Neural progenitor cell (in vitro differentiated cells): ENCODE results near the gene TMEM139. TPM values are rescaled to one million over a fixed set of nuclear protein-coding genes. Genes with fewer than 3 reads are reported as not detected.

Source experiments
- DNase-seq: peaks from one replicate; pipeline ENCODE4 v3.0.0-alpha.2; 2016; ENCODE audit warnings: low spot score
- H2AFZ ChIP-seq: fragments of 200-600 bp; sonication (generic); replicated peaks from 2 replicates; pipeline ENCODE4 v1.6.1; 2016; ENCODE audit warnings: antibody characterized with exemption
- H3F3A ChIP-seq: fragments of 200-600 bp; sonication (generic); 2 replicates; pipeline ENCODE4 v1.6.1; 2016; ENCODE audit warnings: antibody characterized with exemption, low read depth
- H3K27ac ChIP-seq: fragments of 200-600 bp; sonication (generic); 2 replicates; pipeline ENCODE4 v1.5.1; 2016; ENCODE audit warnings: mild to moderate bottlenecking
- H3K27me3 ChIP-seq: fragments of 200-600 bp; sonication (generic); 2 replicates; pipeline ENCODE4 v1.6.1; 2016; ENCODE audit warnings: mild to moderate bottlenecking, moderate library complexity
- H3K36me3 ChIP-seq: fragments of 200-600 bp; sonication (generic); 2 replicates; pipeline ENCODE4 v1.5.1; 2016
- H3K4me1 ChIP-seq: fragments of 200-600 bp; sonication (generic); 2 replicates; pipeline ENCODE4 v1.6.1; 2016; ENCODE audit warnings: mixed run types
- H3K4me2 ChIP-seq: fragments of 200-600 bp; sonication (generic); 2 replicates; pipeline ENCODE4 v1.6.1; 2016
- H3K4me3 ChIP-seq: fragments of 200-600 bp; sonication (generic); 2 replicates; pipeline ENCODE4 v1.5.1; 2016
- H3K79me2 ChIP-seq: fragments of 200-600 bp; sonication (generic); 2 replicates; pipeline ENCODE4 v1.6.1; 2016; ENCODE audit warnings: low read depth
- H3K9ac ChIP-seq: fragments of 200-600 bp; sonication (generic); 2 replicates; pipeline ENCODE4 v1.6.1; 2016
- H3K9me3 ChIP-seq: fragments of 200-600 bp; sonication (generic); 2 replicates; pipeline ENCODE4 v1.5.1; 2016; ENCODE audit warnings: low read depth
- H4K20me1 ChIP-seq: fragments of 200-600 bp; sonication (generic); 2 replicates; pipeline ENCODE4 v1.6.1; 2016; ENCODE audit warnings: low read depth
- H3K27ac Mint-ChIP-seq: 3 replicates; pipeline ENCODE4 v1.8.0; 2021; ENCODE audit warnings: mixed read lengths
- H3K27me3 Mint-ChIP-seq: 2 replicates; pipeline ENCODE4 v1.8.0; 2022; ENCODE audit warnings: low read depth, mild to moderate bottlenecking, inconsistent platforms, moderate library complexity, mixed read lengths; ENCODE audit not compliant: insufficient read depth
- H3K36me3 Mint-ChIP-seq: 3 replicates; pipeline ENCODE4 v1.8.0; 2021; ENCODE audit warnings: mixed read lengths
- H3K4me1 Mint-ChIP-seq: 3 replicates; pipeline ENCODE4 v1.8.0; 2021; ENCODE audit warnings: mixed read lengths
- H3K4me3 Mint-ChIP-seq: 3 replicates; pipeline ENCODE4 v1.8.0; 2021; ENCODE audit warnings: mild to moderate bottlenecking, moderate library complexity, mixed read lengths
- H3K9me3 Mint-ChIP-seq: 3 replicates; pipeline ENCODE4 v1.8.0; 2020; ENCODE audit warnings: mixed read lengths
- EZH2 ChIP-seq: fragments of 200-600 bp; sonication (generic); IDR thresholded peaks from 2 replicates; pipeline ENCODE4 v1.6.1; 2017; ENCODE audit warnings: antibody characterized with exemption, mild to moderate bottlenecking, moderate library complexity
- EZH2phosphoT487 ChIP-seq: fragments of 200-600 bp; sonication (generic); IDR thresholded peaks from 2 replicates; pipeline ENCODE4 v1.6.1; 2017; ENCODE audit warnings: antibody characterized with exemption
- total RNA-seq: library from RNA; depleted of rRNA; stranded (reverse); fragments of >200 nt; gene quantifications from 2 replicates; pipeline ENCODE4 v1.2.3, GENCODE V29; 2015; ENCODE audit warnings: low replicate concordance
- TF ChIP-seq, protein P1 (sequence below): fragments of 200-600 bp; sonication (generic); IDR thresholded peaks from 2 replicates; pipeline ENCODE4 v1.5.1; 2017; ENCODE audit warnings: antibody characterized with exemption, mild to moderate bottlenecking

The TMEM139 gene
- total RNA-seq, 1 donor from 2014 or later = 0.94 TPM

DNA sequence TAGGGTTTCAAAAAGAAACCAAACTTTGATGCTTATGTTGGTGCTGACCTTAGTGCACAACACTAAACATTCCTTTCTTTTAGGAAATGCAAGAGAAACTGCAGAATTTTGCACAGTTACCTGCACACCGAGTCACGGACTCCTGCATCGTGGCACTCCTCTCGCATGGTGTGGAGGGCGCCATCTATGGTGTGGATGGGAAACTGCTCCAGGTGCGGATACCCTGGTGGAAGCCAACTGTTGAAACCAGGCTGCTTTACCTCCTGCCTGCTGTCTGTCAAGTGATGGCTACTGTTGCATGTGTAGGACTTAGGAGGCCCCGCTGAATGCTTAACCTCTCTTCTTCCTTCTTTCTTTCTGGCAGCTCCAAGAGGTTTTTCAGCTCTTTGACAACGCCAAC is 15.1 kb downstream of the TMEM139 start:
- Histone ChIP-seq H3K36me3 (peaks cover 36% of the 10 kb centered on the region), H3K4me3 (no peak overlapping the region), H3K27ac (no peak overlapping the region), H3K4me2 (no peak overlapping the region), H3F3A (peaks cover 16% of the 10 kb centered on the region), H3K9me3 (no peaks in the 10 kb centered on the region), H3K79me2 (peaks cover 6% of the 10 kb centered on the region), H3K9ac (no peak overlapping the region), H3K27me3 (no peaks in the 10 kb centered on the region), H3K4me1 (no peaks in the 10 kb centered on the region), H4K20me1 (peaks cover 3% of the 10 kb centered on the region), H2AFZ (no peak overlapping the region)
- Mint-ChIP-seq H3K9me3 (no peaks in the 10 kb centered on the region), H3K27me3 (peaks cover 2% of the 10 kb centered on the region), H3K4me1 (no peaks in the 10 kb centered on the region), H3K27ac (no peak overlapping the region), H3K4me3 (no peak overlapping the region), H3K36me3 (peaks cover 66% of the 10 kb centered on the region)
- DNase-seq = peak; percentile 56
- TF ChIP-seq EZH2 (no peak), EZH2phosphoT487 (no peak)
- TF ChIP-seq, protein P1, sequence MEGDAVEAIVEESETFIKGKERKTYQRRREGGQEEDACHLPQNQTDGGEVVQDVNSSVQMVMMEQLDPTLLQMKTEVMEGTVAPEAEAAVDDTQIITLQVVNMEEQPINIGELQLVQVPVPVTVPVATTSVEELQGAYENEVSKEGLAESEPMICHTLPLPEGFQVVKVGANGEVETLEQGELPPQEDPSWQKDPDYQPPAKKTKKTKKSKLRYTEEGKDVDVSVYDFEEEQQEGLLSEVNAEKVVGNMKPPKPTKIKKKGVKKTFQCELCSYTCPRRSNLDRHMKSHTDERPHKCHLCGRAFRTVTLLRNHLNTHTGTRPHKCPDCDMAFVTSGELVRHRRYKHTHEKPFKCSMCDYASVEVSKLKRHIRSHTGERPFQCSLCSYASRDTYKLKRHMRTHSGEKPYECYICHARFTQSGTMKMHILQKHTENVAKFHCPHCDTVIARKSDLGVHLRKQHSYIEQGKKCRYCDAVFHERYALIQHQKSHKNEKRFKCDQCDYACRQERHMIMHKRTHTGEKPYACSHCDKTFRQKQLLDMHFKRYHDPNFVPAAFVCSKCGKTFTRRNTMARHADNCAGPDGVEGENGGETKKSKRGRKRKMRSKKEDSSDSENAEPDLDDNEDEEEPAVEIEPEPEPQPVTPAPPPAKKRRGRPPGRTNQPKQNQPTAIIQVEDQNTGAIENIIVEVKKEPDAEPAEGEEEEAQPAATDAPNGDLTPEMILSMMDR = peak; percentile 73

GRCh38 chr7:143300959-143301935 is 16.5 kb downstream of the TMEM139 start:
- Histone ChIP-seq H3K36me3 (peaks cover 47% of the 10 kb centered on the region), H3K4me1 (no peaks in the 10 kb centered on the region), H3K79me2 (no peaks in the 10 kb centered on the region), H3F3A (peaks cover 16% of the 10 kb centered on the region), H3K9me3 (no peaks in the 10 kb centered on the region), H2AFZ (no peak overlapping the region), H3K27ac (no peak overlapping the region), H3K27me3 (no peaks in the 10 kb centered on the region), H3K4me2 (no peak overlapping the region), H3K9ac (no peak overlapping the region), H3K4me3 (no peak overlapping the region), H4K20me1 (peaks cover 13% of the 10 kb centered on the region)
- Mint-ChIP-seq H3K9me3 (no peaks in the 10 kb centered on the region), H3K4me1 (no peaks in the 10 kb centered on the region), H3K27me3 (no peaks in the 10 kb centered on the region), H3K27ac (no peak overlapping the region), H3K4me3 (no peak overlapping the region), H3K36me3 (peaks cover 74% of the 10 kb centered on the region)
- TF ChIP-seq, protein P1 = no peak
- TF ChIP-seq EZH2 = no peak
- no peak for TF ChIP-seq EZH2phosphoT487
- DNase-seq = no peak

DNA sequence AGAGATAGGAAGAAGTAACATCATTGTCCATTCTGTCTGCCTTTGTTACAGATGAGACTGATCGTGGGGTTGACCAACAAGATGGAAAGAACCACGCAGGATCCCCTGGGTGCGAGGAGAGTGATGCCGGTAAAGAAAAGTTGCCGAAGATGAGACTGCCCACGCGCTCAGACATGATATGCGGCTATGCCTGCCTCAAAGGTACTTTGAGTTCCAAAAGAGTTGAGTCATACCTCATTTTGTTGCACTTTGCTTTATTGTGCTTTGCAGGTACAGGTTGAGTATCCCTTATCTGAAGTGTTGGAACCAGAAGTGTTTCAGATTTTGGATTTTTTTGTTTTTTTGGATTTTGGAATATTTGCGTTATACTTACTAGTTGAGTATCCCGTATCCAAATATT is 19.0 kb downstream of the TMEM139 start:
- H3K9me3 Mint-ChIP-seq = no peaks in the 10 kb centered on the region
- Histone ChIP-seq H3K9me3 (no peaks in the 10 kb centered on the region), H3K79me2 (no peaks in the 10 kb centered on the region), H3K4me2 (no peak overlapping the region), H3K4me3 (no peak overlapping the region), H3K9ac (no peak overlapping the region), H4K20me1 (peaks cover 10% of the 10 kb centered on the region), H2AFZ (no peak overlapping the region), H3K4me1 (no peaks in the 10 kb centered on the region), H3F3A (peaks cover 16% of the 10 kb centered on the region), H3K36me3 (peaks cover 35% of the 10 kb centered on the region), H3K27me3 (no peaks in the 10 kb centered on the region), H3K27ac (no peak overlapping the region)
- no peaks in the 10 kb centered on the region for H3K27me3 Mint-ChIP-seq
- DNase-seq = no peak
- H3K4me3 Mint-ChIP-seq = no peak overlapping the region
- no peak overlapping the region for H3K27ac Mint-ChIP-seq
- TF ChIP-seq EZH2 (no peak), EZH2phosphoT487 (no peak)
- TF ChIP-seq, protein P1 = no peak
- peaks cover 75% of the 10 kb centered on the region for H3K36me3 Mint-ChIP-seq
- no peaks in the 10 kb centered on the region for H3K4me1 Mint-ChIP-seq
